GM12878 (cell line): ENCODE results near the gene SPEG. TPM values are rescaled to one million over a fixed set of nuclear protein-coding genes. Genes with fewer than 3 reads are reported as not detected.

Source experiments
- ATAC-seq: fragments of 200-7000 bp; cut with Tn5 transposase; 3 replicates; pipeline ENCODE4 v1.9.1; 2020; ENCODE audit warnings: mild to moderate bottlenecking, moderate library complexity
- BruUV-seq: library from RNA; stranded (reverse); fragments of 400-500 nt; replicated peaks from 2 replicates; lab custom pipeline; 2021; lab: Mats Ljungman, UMichigan
- CTCF ChIA-PET: fragments of 300-600 bp; sonication (Branson Sonifier 250); formaldehyde crosslinking; extraction: SDS; loops from one replicate; lab custom pipeline; 2021; ENCODE audit warnings: inconsistent platforms; lab: Yijun Ruan, JAX
- POLR2A ChIA-PET: fragments of 350-600 bp; formaldehyde crosslinking; extraction: SDS; loops from one replicate; lab custom pipeline; 2021; ENCODE audit warnings: inconsistent platforms; lab: Charles Lee
- RAD21 ChIA-PET: fragments of 300-600 bp; sonication (Branson Sonifier 250); formaldehyde crosslinking; loops from one replicate; lab custom pipeline; 2023; ENCODE audit warnings: antibody characterized with exemption; ENCODE audit not compliant: unreplicated experiment; lab: Charles Lee
- SMC1A ChIA-PET: fragments of 300-600 bp; sonication (Branson Sonifier 250); formaldehyde crosslinking; loops from one replicate; lab custom pipeline; 2023; ENCODE audit not compliant: unreplicated experiment, uncharacterized antibody; lab: Charles Lee
- DNase-seq: peaks from one replicate; pipeline ENCODE4 v3.0.0-alpha.2; 2011; ENCODE audit warnings: low read depth, low spot score
- FAIRE-seq: peaks from 3 replicates; lab custom pipeline; 2011; peaks lifted over from hg19 to GRCh38; lab: Jason Lieb, UNC
- H2AFZ ChIP-seq: 2 replicates; pipeline ENCODE4 v1.6.0; 2011; ENCODE audit warnings: low read depth, low read length, control low read depth; ENCODE audit not compliant: control insufficient read depth
- H3K27ac ChIP-seq: 2 replicates; pipeline ENCODE4 v1.5.1; 2011; ENCODE audit warnings: control low read depth; ENCODE audit not compliant: control insufficient read depth, insufficient read depth
- H3K27me3 ChIP-seq, 2 experiments: replicated peaks in 1 of 2; 2 replicates each; pipeline versions ENCODE4 v1.6.0 to v1.6.1; 2011; ENCODE audit warnings: low read length in 1 of 2; ENCODE audit not compliant: control insufficient read depth in 2 of 2, insufficient read depth in 2 of 2
- H3K36me3 ChIP-seq, 2 experiments: 2 replicates each; pipeline ENCODE4 v1.5.1; 2011; ENCODE audit warnings: low read length in 1 of 2; ENCODE audit not compliant: control insufficient read depth in 2 of 2, insufficient read depth in 2 of 2
- H3K4me1 ChIP-seq: 2 replicates; pipeline ENCODE4 v1.6.1; 2011; ENCODE audit warnings: mild to moderate bottlenecking, low read length, moderate library complexity, mixed read lengths; ENCODE audit not compliant: control insufficient read depth, insufficient read depth
- H3K4me2 ChIP-seq: 2 replicates; pipeline ENCODE4 v1.6.0; 2011; ENCODE audit warnings: control low read depth; ENCODE audit not compliant: control insufficient read depth, insufficient read depth
- H3K4me3 ChIP-seq: fragments of 200-600 bp; sonication (generic); 2 replicates; pipeline ENCODE4 v1.5.1; 2016
- H3K79me2 ChIP-seq: 2 replicates; pipeline ENCODE4 v1.6.0; 2011; ENCODE audit warnings: low read length; ENCODE audit not compliant: control insufficient read depth, insufficient read depth
- H3K9ac ChIP-seq: 2 replicates; pipeline ENCODE4 v1.8.0; 2011; ENCODE audit warnings: low read length, control low read depth, mixed read lengths; ENCODE audit not compliant: control insufficient read depth, insufficient read depth
- H3K9me3 ChIP-seq: replicated peaks from 3 replicates; pipeline ENCODE4 v1.5.1; 2011; ENCODE audit warnings: mild to moderate bottlenecking, low read length; ENCODE audit not compliant: control insufficient read depth, insufficient read depth
- H4K20me1 ChIP-seq: 2 replicates; pipeline ENCODE4 v1.6.0; 2011; ENCODE audit not compliant: control insufficient read depth, insufficient read depth
- BCL3 ChIP-seq: IDR thresholded peaks from 2 replicates; pipeline ENCODE4 v1.6.1; 2011; ENCODE audit warnings: borderline replicate concordance, low read depth, mild to moderate bottlenecking, moderate library complexity, low read length; ENCODE audit not compliant: insufficient read depth, poor library complexity, severe bottlenecking
- E4F1 ChIP-seq: fragments of 450-650 bp; IDR thresholded peaks from 2 replicates; pipeline ENCODE4 v1.6.1; 2018; ENCODE audit warnings: borderline replicate concordance, mild to moderate bottlenecking; ENCODE audit not compliant: partially characterized antibody
- MXI1 ChIP-seq: fragments of 150-350 bp; IDR thresholded peaks from 2 replicates; pipeline ENCODE4 v1.6.1; 2011; ENCODE audit warnings: low read depth, mild to moderate bottlenecking, inconsistent platforms, low read length, improper control_type of control experiment
- MYC ChIP-seq: IDR thresholded peaks from 2 replicates; pipeline ENCODE4 v1.6.1; 2011; ENCODE audit warnings: mild to moderate bottlenecking, low read length, moderate library complexity, inconsistent platforms; ENCODE audit not compliant: insufficient read depth, insufficient replicate concordance, insufficient read length, severe bottlenecking
- POLR2AphosphoS5 ChIP-seq: IDR thresholded peaks from 2 replicates; pipeline ENCODE4 v1.6.1; 2011; ENCODE audit warnings: mild to moderate bottlenecking, low read length, inconsistent platforms
- RELA ChIP-seq: fragments of 450-650 bp; IDR thresholded peaks from 2 replicates; pipeline ENCODE4 v1.8.0; 2014; ENCODE audit warnings: borderline replicate concordance; ENCODE audit not compliant: partially characterized antibody
- ZBTB33 ChIP-seq: fragments of 450-650 bp; IDR thresholded peaks from 2 replicates; pipeline ENCODE4 v1.6.1; 2017; ENCODE audit warnings: mild to moderate bottlenecking
- ZNF24 ChIP-seq: fragments of 450-650 bp; IDR thresholded peaks from 2 replicates; pipeline ENCODE4 v1.6.1; 2017; ENCODE audit warnings: antibody characterized with exemption, mild to moderate bottlenecking
- ZNF384 ChIP-seq: IDR thresholded peaks from 2 replicates; pipeline ENCODE4 v1.6.1; 2012; ENCODE audit warnings: low read depth, mild to moderate bottlenecking, low read length, improper control_type of control experiment, borderline replicate concordance
- WGBS: methylation state at CpG from one replicate; pipeline ENCODE4 v1.1.6; 2016; ENCODE audit warnings: low lambda C conversion rate; ENCODE audit not compliant: insufficient replicate concordance, insufficient coverage; ENCODE audit errors: missing lambda C conversion rate; 5-methylcytosine and 5-hydroxymethylcytosine counted together
- in situ Hi-C: fragments of 300-500 bp; cut with MboI; formaldehyde crosslinking; loops from 9 replicates; pipeline ENCODE4 v1.14.3; 2018; ENCODE audit warnings: mixed read lengths
- intact Hi-C: fragments of 100-400 bp; cut with micrococcal nuclease; formaldehyde crosslinking; loops from one replicate; pipeline ENCODE4 v1.14.2; 2022; ENCODE audit not compliant: unreplicated experiment
- polyA plus RNA-seq, 11 experiments: library from polyadenylated mRNA; depleted of rRNA in 4 of 11; unstranded in 6 of 11; stranded (reverse) in 5 of 11; fragments of >200 nt; fragmentation: Nextera tagmentation in 4 of 11; fragmentation: Illumina TruSeq in 1 of 11; extraction: Ambion mirVana in 4 of 11; extraction: Trizol in 1 of 11; gene quantifications; 1 replicate in 1 of 11; 2 replicates in 10 of 11; pipeline versions ENCODE4 v1.2.1 to v1.2.3, GENCODE V29; 2011 to 2016; ENCODE audit warnings: inconsistent platforms in 2 of 11, missing spikeins in 2 of 11, low read depth in 1 of 11
- total RNA-seq, 4 experiments: library from RNA; depleted of rRNA in 3 of 4; stranded (reverse); fragments of >200 nt in 3 of 4; fragmentation: Illumina TruSeq in 1 of 4; extraction: Trizol in 1 of 4; gene quantifications; 2 replicates each; pipeline versions ENCODE4 v1.2.1 to v1.2.3, GENCODE V29; 2013 to 2021

The SPEG gene
- total and polyA plus RNA-seq, 10 of the 15 experiments (the other 5 are each of a cell fraction or from before 2014, with no cell fraction given) = 0.03 to 0.28 TPM; not detected in 8

GRCh38 chr2:219460424-219460926, 25.8 kb downstream of the SPEG start:
- H4K20me1 ChIP-seq = no peaks in the 10 kb centered on the region
- H3K4me1 ChIP-seq = no peaks in the 10 kb centered on the region
- H3K27ac ChIP-seq = no peak overlapping the region
- TF ChIP-seq ZNF384 = no peak
- TF ChIP-seq ZBTB33 = no peak
- no peak for TF ChIP-seq MYC
- no peak for TF ChIP-seq BCL3
- TF ChIP-seq ZNF24 = no peak
- TF ChIP-seq E4F1 = no peak
- TF ChIP-seq POLR2AphosphoS5 = no peak
- no peak for TF ChIP-seq RELA
- no peak for TF ChIP-seq MXI1
- H3K4me3 ChIP-seq = no peak overlapping the region
- no peak for DNase-seq
- ATAC-seq = no peak
- SMC1A ChIA-PET = interaction anchor here (1.6 kb wide), 1 partner anchor 70 kb away, joined by 3 read pairs; no protein-coding TSS in a partner anchor
- BruUV-seq = no TSS peak
- H3K9ac ChIP-seq = no peak overlapping the region
- peaks cover 0 to 2% of the 10 kb centered on the region in 2 experiments; a peak in 2 of 4 replicates for H3K27me3 ChIP-seq
- H3K4me2 ChIP-seq = no peak overlapping the region
- in situ Hi-C loops (no loop called here), intact Hi-C loops (no loop called here)
- H3K9me3 ChIP-seq = no peaks in the 10 kb centered on the region
- H3K79me2 ChIP-seq = no peaks in the 10 kb centered on the region
- no peaks in the 10 kb centered on the region for H3K36me3 ChIP-seq
- POLR2A ChIA-PET = no interaction called here
- 61% methylated on average over 12 of the region's 18 CpGs for WGBS
- H2AFZ ChIP-seq = no peak overlapping the region
- CTCF ChIA-PET = interaction anchor here (0.9 to 1.8 kb wide), 4 partner anchors 9 to 69 kb away, joined by 3 to 10 read pairs (median 5); no protein-coding TSS in a partner anchor
- RAD21 ChIA-PET = interaction anchor here (1.7 kb wide), 1 partner anchor 70 kb away, joined by 6 read pairs; no protein-coding TSS in a partner anchor
- FAIRE-seq = no peak
